ENCODE data around the gene PTPRB. TPM values are rescaled to one million over a fixed set of nuclear protein-coding genes. Genes with fewer than 3 reads are reported as not detected.

The PTPRB gene
- total and polyA plus RNA-seq, 2 of the 8 experiments (the other 6 are each of a cell fraction or from before 2014, with no cell fraction given), result 0.36 to 0.58 TPM

GRCh38 chr12:70660002-70660604 is 22.9 kb upstream of the PTPRB start:
- Histone ChIP-seq H4K5ac (ENCODE audit: insufficient read length, low read depth, low read length) (no peak overlapping the region), H3K9ac (replicated peaks in 1 of 4; ENCODE audit: extremely low read depth in 1 of 4, low read depth in 3 of 4, low read length in 3 of 4) (no peak overlapping the region), H2BK120ac (replicated peaks; ENCODE audit: low read depth, low read length) (no peak overlapping the region), H2AK5ac (ENCODE audit: low read depth, low read length) (no peak overlapping the region), H3K18ac (ENCODE audit: extremely low read depth, low read length) (no peak overlapping the region), H3K36me3 (ENCODE audit: control insufficient read depth in 2 of 4, insufficient read depth in 4 of 4, low read length in 3 of 4) (no peaks in the 10 kb centered on the region), H3K4ac (replicated peaks; ENCODE audit: insufficient read length, low read depth, low read length) (no peak overlapping the region), H2BK20ac (ENCODE audit: low read length) (no peak overlapping the region), H3K27ac (ENCODE audit: low read depth, low read length) (no peak overlapping the region), H3K4me2 (ENCODE audit: insufficient read depth in 1 of 2, low read depth in 2 of 2, low read length in 2 of 2) (no peak overlapping the region), H3K14ac (ENCODE audit: insufficient read length) (no peak overlapping the region), H4K91ac (replicated peaks; ENCODE audit: insufficient read length, low read length) (no peak overlapping the region), H3K79me1 (ENCODE audit: low read depth, low read length) (no peaks in the 10 kb centered on the region), H2BK15ac (ENCODE audit: low read length) (no peak overlapping the region), H2BK5ac (ENCODE audit: low read depth, low read length) (no peak overlapping the region), H3K23ac (ENCODE audit: insufficient read length) (no peak overlapping the region), H3K79me2 (ENCODE audit: control insufficient read depth in 1 of 2, insufficient read depth in 2 of 2, low read length in 2 of 2) (no peaks in the 10 kb centered on the region), H2BK12ac (ENCODE audit: low read depth, low read length) (no peak overlapping the region), H3K23me2 (ENCODE audit: low read depth, low read length) (no peaks in the 10 kb centered on the region), H3K27me3 (replicated peaks in 1 of 4; ENCODE audit: control insufficient read depth in 3 of 4, extremely low read depth in 1 of 4, insufficient read depth in 3 of 4, low read length in 3 of 4) (no peaks in the 10 kb centered on the region), H3K56ac (replicated peaks; ENCODE audit: insufficient read length, low read depth, low read length) (no peak overlapping the region), H2AFZ (ENCODE audit: low read length) (no peak overlapping the region), H3K9me3 (ENCODE audit: insufficient read depth in 2 of 2, low read depth in 1 of 2, low read length in 1 of 2) (no peaks in the 10 kb centered on the region), H4K20me1 (replicated peaks in 1 of 2; ENCODE audit: control insufficient read depth in 1 of 2, insufficient read depth in 2 of 2, low read length in 2 of 2) (no peaks in the 10 kb centered on the region), H3K4me1 (replicated peaks in 1 of 4; ENCODE audit: control insufficient read depth in 3 of 4, insufficient read depth in 4 of 4, low read length in 3 of 4) (peaks cover 0 to 8% (median 7%) of the 10 kb centered on the region in 4 experiments; a peak in 5 of 7 replicates), H4K8ac (ENCODE audit: extremely low read depth, insufficient read depth, low read length) (no peak overlapping the region), H3K4me3 (ENCODE audit: extremely low read depth in 1 of 4, insufficient read depth in 2 of 4, low read depth in 3 of 4, low read length in 4 of 4) (no peak overlapping the region)
- CTCF ChIA-PET (ENCODE audit: partially characterized antibody), result interaction anchor here (1.0 kb wide), 1 partner anchor 42 kb away, joined by 4 read pairs; no protein-coding TSS in a partner anchor
- DNase-seq (ENCODE audit: low read depth in 1 of 2, low spot score in 2 of 2) (no peak), FAIRE-seq (no peak)
- POLR2A ChIA-PET (ENCODE audit: partially characterized antibody), result no interaction called here
- 98% methylated on average over 5 of the region's 5 CpGs; no CpG with 5 or more reads in 1 of the 2 experiments for whole genome bisulfite sequencing, 2 experiments (ENCODE audit: extremely low coverage in 1 of 2, insufficient coverage in 1 of 2, insufficient read length in 1 of 2, insufficient replicate concordance in 2 of 2, low coverage in 1 of 2, low lambda C conversion rate in 2 of 2, missing lambda C conversion rate in 1 of 2)
- TF ChIP-seq SP4 (IDR thresholded peaks at IDR 0.05; ENCODE audit: low read length) (no peak), NANOG (IDR thresholded peaks at IDR 0.05; ENCODE audit: insufficient read depth, low read depth, low read length, poor library complexity, severe bottlenecking) (no peak), POU5F1 (IDR thresholded peaks at IDR 0.05; ENCODE audit: low read depth, low read length) (no peak), CBX8 (IDR thresholded peaks at IDR 0.05; ENCODE audit: borderline replicate concordance, low read depth, low read length) (no peak), TAF7 (optimal IDR thresholded peaks at IDR 0.05; ENCODE audit: borderline replicate concordance, low read depth, low read length) (no peak), JUND (IDR thresholded peaks at IDR 0.05; ENCODE audit: low read length) (no peak), EP300 (IDR thresholded peaks at IDR 0.05; ENCODE audit: borderline replicate concordance in 1 of 2, low read depth in 2 of 2, low read length in 2 of 2) (no peak), CEBPB (IDR thresholded peaks at IDR 0.05; ENCODE audit: low read depth, low read length) (no peak)
- TF ChIP-seq, protein P1, sequence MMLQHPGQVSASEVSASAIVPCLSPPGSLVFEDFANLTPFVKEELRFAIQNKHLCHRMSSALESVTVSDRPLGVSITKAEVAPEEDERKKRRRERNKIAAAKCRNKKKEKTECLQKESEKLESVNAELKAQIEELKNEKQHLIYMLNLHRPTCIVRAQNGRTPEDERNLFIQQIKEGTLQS (IDR thresholded peaks at IDR 0.05; ENCODE audit: insufficient read depth, low read depth, low read length), result no peak

Data from H1 (cell line).